ENCODE results near the gene NELFB.

GRCh38 chr9:137306850-137307254 is 51.7 kb downstream of the NELFB start:
- no peak for TF ChIP-seq CREB1 (IDR thresholded peaks at IDR 0.05; ENCODE audit: low read depth)
- TF ChIP-seq YY1 (IDR thresholded peaks at IDR 0.05; ENCODE audit: low read depth): no peak
